HG03378 (cell line): ENCODE results near the gene ARID1B.
A peak's percentile ranks its signal among the peaks of the same experiment; 100 is the strongest.

ENCODE experiments used
- ATAC-seq: cut with Tn5 transposase; IDR thresholded peaks from one replicate; pipeline ENCODE4 v1.9.1; 2021; ENCODE audit warnings: mild to moderate bottlenecking, moderate library complexity; ENCODE audit not compliant: unreplicated experiment

Gene ARID1B

DNA sequence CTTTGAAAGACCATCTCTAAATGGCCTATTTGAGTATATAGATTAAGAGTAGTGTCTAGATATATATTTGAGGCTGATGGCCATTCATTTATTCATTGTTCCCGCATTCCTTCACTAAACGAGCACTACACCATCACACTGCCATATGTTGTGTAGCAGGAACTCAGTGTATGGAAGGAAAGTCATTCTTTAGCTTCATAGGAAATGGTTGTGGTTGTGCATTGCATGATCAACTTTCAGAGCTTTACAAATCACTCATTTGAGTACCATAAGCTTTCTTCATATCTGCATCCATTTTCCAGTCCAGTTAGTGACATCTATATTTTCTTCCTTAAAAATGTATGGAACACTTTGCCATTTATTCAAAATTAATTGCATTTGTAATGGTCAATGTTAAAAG lies 97.9 kb downstream of the ARID1B start:
- peak; percentile 56 for ATAC-seq

DNA sequence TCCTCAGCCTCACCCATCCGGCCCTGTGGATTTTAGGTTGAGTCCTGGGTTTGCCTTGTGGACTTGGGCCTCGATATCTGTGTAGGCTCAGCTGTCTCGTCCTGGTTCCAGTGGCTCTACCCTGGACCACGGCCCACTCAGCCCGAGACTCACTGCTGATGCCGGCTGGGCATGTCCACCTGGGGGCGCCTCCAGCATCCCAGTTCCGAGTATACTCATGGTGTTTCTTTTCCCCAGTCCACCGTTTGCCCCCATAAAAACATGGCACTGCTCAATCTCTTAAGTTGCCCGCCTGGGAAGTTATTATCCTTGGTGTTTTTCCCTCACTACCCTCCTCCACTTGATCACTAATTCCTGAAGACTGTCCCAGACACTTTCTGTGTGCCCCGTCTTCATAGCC lies 99.1 kb downstream of the ARID1B start:
- ATAC-seq = no peak

DNA sequence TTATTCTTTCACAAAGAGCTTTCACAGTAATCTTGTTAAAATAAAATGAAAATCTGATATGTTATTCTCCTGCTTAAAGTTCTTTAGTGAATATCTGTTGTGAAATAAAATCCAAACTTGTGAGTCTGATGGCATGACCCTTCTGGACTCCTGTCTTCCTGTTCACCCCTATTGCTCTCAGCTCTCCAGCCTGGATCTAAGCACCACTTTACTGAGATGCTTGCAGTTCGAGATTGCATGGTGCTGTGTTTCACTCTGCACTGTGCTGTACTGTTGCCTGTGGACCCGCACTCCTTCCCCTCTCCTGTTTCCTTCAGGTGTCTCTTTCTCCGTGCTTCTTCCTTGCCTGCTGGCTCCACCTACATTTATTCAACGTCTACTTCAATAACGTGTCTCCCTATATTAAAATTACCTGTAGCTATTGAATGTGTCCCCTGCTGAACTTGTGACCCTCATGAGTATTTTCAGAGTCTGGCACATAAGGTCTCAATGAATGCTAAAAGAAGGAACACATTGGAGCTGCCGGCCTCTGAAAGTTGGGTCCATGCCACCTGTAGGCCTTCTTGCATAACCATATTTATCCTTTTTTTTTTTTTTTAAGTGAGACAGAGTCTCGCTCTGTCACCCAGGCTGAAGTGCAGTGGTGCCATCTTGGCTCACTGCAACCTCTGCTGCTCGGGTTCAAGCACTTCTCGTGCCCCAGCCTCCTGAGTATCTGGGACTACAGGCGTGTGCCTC lies 100.1 kb downstream of the ARID1B start:
- ATAC-seq = no peak

DNA sequence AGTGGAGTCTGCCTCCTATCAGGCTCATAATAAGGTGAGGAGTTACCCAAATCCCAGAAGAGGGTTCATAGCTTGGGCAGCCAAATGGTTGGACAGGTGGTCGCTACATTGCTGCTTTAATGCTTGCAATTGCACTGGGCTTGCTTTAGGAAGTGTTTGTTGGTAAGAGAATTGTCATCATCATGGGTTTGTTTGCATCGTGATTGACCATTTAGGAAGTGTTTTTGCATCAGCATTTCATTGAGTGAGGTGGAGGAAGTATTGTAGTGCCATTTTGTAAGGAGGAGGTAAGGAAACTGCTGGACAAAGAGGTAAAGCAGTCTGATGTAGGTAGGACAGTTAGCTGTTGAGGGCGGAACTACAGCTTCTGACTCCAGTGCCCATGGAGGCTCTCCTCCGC lies 101.5 kb downstream of the ARID1B start:
- no peak for ATAC-seq

DNA sequence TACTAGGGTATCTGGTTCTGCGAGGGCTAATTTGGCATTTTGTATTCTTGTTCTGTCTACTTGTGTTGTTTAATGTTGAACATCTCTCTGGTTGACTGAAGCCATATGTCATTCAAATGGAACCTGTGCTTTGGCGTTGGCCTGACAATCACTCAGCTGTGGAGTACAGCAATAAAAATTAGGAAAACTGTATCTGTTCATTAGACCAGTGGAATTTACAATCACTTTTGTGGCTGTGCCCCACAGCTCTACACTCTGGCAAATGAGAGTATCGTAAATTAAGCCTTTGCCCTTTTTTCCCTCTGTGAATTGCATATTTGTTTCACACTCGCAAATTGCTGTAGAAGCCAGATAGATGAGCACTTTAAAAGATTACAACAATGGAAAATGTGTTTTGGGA lies 102.0 kb downstream of the ARID1B start:
- ATAC-seq = no peak

DNA sequence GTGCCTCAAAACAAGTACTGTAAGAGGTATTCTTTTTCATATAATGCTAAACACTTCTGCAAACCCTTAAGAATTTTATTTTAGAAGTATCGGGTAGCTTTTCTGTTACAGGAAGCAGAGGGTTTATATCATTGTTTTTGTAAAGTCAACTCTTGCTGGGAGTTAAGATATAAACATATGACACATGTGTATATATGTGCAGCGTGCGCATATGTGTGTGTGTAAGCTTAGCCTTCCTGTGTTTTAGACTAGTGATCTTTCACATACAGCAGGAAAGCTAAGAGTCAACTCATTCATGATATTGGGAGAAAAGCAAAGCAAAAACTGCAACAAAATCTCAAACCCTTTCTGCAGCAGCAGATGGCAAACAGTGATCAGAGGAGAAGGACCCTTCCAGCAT lies 102.4 kb downstream of the ARID1B start:
- ATAC-seq = no peak

DNA sequence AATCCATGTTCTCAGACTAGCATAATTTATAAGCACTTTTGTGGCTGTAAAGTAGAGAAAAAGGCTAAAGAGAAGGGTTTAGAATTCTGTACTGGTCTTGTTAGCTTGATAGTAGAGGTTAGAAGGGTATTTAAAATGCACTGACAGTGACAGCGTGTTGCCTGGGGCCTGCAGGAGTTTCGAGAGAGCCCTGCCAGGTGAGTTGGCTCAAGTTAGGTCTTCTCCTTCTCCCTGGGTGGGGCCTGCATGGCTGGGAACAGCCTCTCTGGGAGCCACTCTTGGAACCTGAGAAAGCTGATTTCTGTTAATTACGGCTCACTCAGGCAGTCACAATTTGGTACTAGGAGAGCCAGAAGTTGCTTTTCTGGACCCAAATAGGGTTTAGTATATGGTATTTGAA lies 103.7 kb downstream of the ARID1B start:
- ATAC-seq = no peak

DNA sequence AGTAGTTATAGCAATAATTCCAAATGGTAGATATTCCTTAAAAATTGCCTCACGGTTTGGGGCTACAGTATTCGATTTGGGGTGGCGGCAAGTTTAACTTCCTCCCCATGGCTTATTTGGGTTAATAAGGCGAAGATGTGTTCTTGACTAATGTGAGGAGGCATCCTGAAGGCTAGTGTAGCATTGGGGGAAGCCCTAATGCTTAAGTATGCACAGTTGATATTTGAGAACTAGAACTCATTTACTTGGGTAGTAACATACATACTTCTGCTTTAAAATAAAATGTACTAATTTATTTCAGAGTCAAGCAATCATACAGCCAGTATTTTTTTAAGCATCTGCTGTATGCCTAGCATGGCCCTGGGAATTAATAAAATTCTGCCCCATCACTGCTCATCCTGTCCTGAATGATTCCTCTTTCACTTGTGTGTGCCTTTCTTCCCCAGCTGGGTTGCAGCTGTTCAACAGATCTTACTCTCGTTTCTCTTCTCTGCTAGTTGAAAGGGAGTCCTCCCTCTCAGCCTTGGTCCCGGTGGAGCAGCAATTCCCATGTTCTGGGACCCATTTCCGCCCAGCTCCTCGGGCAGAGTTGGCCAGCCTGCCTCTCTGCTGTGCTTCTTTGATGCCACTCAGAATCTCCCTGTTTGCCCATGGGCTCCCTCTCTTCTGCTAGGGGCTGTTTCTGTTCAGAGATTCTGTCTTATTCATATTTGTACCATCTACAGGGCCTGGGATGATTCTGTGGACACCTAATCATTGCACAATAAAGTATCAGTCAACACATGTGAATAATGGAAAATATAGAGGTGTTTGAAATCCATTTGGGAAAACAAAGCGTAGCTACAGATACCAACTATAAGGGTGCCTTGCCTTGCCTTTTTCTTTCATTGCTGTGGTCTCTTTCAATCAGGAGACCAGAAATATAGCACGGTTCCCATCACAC lies 104.8 kb downstream of the ARID1B start:
- ATAC-seq = no peak

DNA sequence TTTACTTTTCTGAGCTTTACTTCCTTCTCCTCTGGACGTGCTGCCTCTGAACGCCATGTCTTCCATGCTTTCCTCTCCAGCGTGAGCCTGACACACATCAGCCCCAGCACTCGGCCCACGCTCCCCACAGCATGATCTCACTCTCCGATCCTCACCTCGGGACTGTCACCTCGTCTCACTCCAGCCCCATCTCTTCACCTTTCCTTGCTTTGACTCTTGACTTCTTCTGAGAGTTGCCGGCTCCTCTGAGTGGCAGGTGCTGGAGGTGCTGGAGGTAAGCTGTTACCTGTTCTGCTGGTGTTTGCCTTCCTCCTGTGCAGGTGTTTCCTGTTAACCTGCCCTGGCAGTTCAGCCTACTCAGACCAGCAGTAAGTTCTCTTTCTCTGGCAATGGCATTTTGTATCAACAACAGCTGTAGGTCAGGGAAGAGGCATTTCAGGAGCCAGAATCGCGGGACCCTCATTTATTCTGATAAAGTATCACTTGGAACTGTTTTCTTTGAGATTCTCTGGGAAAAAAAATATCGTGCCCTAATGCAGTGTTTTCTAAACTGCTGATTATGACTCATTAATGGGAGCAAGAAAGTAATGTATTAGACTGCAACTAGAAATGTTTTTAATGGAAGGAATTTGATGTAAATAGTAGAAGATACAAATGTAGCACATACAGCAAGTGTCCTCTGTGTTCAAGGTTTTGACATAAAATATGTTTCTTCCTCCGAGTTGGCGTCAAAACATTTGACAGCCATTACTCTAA lies 106.5 kb downstream of the ARID1B start:
- ATAC-seq = no peak

DNA sequence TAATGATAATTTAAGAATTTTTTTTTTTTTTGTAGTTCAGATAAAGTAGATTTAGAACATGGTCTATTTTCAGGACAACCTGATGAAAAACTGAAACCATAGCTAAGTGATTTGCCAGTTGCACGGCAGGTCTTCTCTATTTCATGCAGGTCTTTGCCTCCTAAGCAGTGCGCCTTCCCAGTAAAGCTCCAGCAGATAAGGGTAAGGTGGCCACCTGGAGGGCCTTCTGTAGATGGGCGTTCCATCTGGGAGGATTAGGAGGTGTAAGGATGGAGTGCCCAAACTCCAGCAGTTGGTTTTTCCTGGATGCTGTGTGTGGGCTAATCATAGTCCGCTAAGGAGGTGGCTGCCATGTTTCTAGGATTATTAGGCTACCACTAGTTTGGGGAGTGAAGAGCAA lies 107.1 kb downstream of the ARID1B start:
- ATAC-seq = no peak

DNA sequence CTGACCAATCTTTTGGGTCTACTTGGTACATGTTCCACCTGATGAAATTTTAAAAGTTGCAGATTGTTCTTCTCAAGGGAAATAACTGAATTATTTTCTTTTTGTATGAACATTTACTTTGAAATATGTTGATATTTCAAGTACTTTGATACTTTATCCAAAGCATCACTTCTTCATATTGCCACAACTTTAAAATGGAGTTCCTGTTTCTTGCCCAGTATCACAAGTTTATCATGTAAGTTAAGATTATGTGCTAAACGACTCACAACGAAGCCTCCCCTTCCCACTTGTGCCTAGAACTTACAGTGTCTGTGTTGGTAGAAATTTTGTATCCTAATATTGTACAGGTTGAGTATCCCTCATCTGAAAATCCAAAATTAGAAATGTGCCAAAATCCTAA lies 108.4 kb downstream of the ARID1B start:
- ATAC-seq = no peak

DNA sequence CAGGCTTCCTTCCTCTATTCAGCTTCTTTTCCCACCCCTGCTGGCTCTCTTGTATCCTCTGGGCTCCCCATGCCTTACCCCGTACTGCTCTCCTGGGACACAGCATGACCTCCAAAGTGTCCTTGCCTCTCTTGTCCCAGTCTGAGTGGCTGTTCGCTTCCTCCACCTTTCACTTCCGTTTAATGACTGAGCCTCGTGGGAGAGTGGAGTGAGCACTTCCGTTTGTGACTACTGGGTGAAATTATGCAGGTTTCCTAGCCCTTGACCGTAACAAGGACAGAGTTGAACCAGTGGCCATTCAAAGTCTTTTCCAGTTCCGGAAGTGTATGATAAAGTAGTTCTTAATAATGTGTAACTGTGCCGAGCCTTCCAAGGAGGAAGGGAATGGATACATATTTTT lies 109.2 kb downstream of the ARID1B start:
- peak; percentile 85 for ATAC-seq

DNA sequence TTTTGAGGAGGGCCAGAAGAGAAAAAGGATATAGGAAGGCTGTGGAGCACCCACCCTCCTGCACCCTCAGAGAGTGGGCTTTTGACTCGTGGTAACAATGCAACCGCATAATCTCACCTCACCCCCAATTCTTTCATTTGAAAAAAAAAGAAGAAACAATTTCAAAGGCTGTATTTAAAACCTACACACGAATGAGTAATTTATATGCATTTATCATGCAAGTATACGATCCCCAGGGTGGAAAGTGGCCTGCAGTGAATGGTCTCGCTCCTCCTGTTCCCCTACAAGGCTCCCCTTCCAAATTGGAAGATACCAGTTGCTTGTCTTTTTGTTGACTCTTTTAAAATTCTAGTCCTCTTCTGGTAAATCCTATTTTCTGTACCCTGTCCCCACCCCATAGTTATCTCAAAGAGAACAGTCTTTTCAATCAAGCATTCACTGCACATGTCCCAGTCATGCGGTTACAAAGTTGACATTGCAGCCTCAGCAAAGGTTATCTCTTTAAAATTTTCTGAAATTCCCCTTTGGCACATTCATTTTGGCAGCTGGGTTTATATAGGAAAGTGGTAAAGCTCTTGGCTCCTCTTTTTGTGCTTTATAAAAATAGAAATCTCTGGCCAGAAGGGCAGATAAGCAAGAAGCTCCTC lies 110.6 kb downstream of the ARID1B start:
- ATAC-seq = no peak

DNA sequence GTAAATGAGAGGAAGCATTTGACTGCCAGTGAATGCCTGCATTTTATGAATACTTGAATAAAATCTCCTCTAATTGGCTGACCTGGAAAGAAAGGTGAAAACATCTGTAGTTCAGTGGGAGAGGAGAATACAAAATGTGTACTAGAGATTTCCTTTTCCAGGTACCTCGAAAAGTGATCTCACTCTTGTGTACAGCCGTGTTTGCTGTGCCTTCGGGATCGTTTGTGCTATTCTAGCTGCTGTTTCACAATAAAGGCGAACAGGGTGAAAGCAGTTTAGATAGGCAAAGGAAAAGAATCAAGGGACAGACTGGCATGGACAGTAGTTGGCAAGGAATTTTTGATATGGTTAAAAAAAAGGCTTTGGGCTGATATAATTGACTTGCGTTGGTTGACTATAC lies 112.3 kb downstream of the ARID1B start:
- no peak for ATAC-seq

DNA sequence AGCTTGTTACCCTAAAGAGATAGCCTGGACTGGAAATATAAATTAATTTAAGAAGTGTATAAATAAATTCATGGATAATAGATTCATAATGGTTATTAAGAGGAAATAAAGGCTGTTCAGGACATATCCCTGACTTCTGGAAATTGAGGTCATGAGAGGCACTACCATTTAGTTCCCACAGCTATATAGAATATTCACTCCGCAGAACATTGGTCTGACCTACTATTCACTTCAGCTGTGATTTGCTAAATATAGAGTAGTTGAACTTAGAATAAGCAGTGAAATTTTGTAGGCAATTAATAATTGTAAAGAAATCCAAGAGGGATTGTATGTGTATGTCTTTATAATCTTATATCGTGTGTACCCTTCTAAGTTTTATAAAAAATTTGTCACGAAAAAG lies 112.8 kb downstream of the ARID1B start:
- no peak for ATAC-seq

DNA sequence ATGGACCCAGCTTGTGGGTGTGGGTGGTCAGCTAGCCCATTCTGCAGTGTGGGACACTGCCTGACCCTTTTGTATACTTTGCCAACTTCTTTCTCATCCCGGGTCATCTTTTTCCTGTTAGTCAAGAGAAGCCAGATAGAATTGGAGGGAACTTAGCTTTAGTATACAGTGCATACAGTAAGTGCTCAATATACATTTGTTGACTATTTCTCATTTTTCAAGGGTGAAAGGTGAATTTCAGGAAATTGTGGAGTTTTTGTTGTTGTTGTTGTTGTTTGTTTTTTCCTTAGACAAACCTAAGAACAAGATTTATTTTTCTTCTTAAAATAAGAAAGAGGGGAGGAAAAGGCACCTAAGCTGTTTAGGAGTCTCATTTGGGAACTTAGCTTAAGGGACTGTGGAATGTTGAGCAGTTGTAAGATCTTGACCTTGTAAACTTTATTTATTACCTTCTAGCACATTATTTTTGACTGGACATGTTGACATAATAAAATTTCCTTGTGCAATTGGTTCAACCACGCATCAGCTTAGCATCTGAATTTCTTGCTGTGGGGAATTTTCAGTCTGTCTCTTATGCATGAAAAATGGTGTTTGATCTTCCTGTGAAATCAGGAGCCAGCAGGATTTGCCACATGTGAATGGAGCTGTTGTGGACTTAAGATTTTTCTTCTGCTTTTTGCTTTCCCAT lies 113.6 kb downstream of the ARID1B start:
- no peak for ATAC-seq

DNA sequence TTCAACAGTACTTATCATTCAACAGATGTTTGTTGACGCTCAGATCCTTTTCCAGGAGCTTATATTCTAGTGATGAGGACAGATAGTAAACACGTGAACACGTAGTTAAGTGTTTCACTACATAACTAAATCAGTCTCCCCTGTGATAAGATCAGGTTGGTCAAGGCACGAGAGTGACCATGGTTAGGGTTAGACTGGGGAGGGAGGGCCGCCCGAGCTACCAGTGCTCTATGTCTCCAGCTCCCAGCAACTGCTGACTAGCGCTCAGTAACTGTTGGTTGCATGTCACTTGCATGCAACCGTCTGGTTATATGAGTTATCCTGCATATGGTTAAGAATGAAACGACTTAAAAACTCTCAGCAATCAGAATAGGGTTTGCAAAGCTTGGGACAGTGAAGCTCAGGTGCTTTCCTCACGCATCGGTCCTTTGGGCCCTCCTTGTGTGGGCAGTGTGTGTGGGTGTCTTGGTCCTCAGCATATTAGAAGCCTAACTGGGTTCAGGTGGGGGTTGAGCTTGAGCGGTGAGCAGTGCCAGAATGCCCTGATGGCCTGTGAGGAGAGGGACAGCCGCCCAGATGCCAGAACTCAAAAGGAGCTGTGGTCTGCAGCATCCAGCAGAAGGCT lies 120.8 kb downstream of the ARID1B start:
- no peak for ATAC-seq

DNA sequence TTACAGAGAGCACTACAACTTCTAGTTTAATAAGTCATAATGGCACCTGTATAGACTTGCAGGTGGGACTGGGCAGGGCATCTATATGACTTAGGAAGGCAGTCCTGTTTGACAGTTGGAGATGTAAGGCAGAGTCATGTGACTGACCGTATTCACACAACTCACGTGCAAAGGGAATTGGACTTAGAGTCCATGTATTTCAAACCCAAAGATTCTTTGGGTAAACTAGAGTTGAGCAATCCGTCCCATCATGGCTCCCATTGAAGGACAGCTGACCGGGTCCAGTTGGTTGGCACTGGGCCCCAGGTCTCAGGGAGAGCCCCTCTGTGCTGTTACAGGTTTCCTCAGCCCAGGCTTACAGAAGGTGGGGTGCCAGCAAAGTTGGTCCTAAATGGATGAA lies 121.9 kb downstream of the ARID1B start:
- no peak for ATAC-seq

DNA sequence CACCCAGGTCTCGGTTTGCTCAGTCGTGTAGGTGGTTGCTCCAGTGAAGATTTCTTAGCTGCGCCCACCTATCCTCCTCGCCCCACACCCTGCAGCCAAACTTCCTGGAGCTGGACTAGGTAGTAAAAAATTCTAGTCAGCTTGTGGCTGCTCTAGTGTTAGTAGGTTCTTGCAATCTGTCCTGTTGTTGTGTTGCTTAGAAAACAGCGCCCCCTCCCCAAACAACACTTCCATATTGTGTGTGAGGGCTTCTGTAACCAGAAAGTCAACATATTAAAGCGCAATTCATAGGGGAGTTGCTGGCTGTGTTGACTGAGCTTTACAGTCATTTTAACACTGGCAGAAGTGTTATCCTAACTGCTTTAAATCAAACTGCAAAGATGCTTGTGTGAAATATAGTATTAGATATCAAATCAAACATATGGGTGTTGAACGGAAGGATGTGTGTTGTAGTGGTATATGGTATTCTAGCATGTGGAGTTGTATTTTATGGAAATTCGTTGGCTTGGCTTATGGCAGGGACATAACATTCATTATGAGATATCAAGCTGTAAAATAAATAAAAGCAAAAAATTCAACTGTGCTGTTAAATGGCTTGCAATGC lies 122.5 kb downstream of the ARID1B start:
- no peak for ATAC-seq

DNA sequence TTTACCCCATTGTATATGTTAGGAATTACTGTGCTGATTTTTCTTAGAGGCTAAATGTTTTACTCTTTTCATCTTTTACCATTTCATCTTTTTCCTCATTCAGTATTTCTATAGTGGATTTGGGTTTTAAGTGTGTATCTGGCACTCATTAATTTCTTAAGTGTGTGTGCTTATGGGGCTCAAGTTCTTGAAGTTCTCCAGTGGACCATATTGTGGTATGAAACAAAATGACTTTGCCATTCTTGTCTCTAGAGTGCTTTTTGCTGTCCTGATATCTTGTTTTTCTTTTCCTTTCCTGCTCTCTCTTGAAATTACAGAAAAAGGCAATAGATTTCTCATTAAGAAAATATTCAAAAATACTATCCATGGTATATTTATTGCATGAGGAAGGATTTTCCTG lies 123.1 kb downstream of the ARID1B start:
- ATAC-seq = no peak
